ENCODE measurements around the gene ELAPOR1. TPM values are rescaled to one million over a fixed set of nuclear protein-coding genes. Genes with fewer than 3 reads are reported as not detected.

ELAPOR1 gene
- total and polyA plus RNA-seq, 9 of the 15 experiments (the other 6 are each of a cell fraction or from before 2014, with no cell fraction given) = 0.07 to 1.2 (median 0.18) TPM

- TF ChIP-seq ZNF696 (CRISPR knock-in tag; conservative IDR thresholded peaks at IDR 0.05) (no peak), CBX1 (IDR thresholded peaks at IDR 0.05; ENCODE audit: low read depth) (peak; percentile 99), RBFOX2 (IDR thresholded peaks at IDR 0.05; ENCODE audit: low read depth, low read length) (peak; percentile 99), TCFL5 (CRISPR knock-in tag; conservative IDR thresholded peaks at IDR 0.05) (no peak; the same call in 1 of the 2 replicates), PYGO2 (tag; IDR thresholded peaks at IDR 0.05) (no peak), SREBF2 (CRISPR knock-in tag; IDR thresholded peaks at IDR 0.05) (no peak), CHD1 (IDR thresholded peaks at IDR 0.05; ENCODE audit: low read length) (peak; percentile 99), CBX3 (IDR thresholded peaks at IDR 0.05; ENCODE audit: borderline replicate concordance in 1 of 2, low read length in 2 of 2) (peak in 1 of 2 experiments; percentile 92; a peak in 2 of 3 replicates), HNRNPH1 (optimal IDR thresholded peaks at IDR 0.05; ENCODE audit: low read depth, low read length) (peak; percentile 93), ZNF444 (CRISPR knock-in tag; IDR thresholded peaks at IDR 0.05) (peak; percentile 45; the same call in 1 of the 2 replicates), AFF1 (IDR thresholded peaks at IDR 0.05; ENCODE audit: low read depth in 1 of 2, partially characterized antibody in 2 of 2) (peak; percentile 88 to 92), RHOXF2B (CRISPR knock-in tag; conservative IDR thresholded peaks at IDR 0.05) (peak; percentile 94), GATAD2A (IDR thresholded peaks at IDR 0.05) (peak; percentile 84; the same call in 1 of the 2 replicates), ATF7 (IDR thresholded peaks at IDR 0.05) (peak; percentile 86), ZNF282 (CRISPR knock-in tag; IDR thresholded peaks at IDR 0.05) (peak; percentile 74; the same call in 1 of the 2 replicates), SRSF1 (IDR thresholded peaks at IDR 0.05; ENCODE audit: low read depth, low read length) (0 out of 2 replicates have a peak, but pooled peaks have one; percentile 80), NEUROD1 (IDR thresholded peaks at IDR 0.05; ENCODE audit: borderline replicate concordance, low read depth, low read length, partially characterized antibody) (peak; percentile 84), C11orf30 (IDR thresholded peaks at IDR 0.05; ENCODE audit: low read depth) (peak; percentile 72; the same call in 1 of the 2 replicates), HSF4 (CRISPR knock-in tag; IDR thresholded peaks at IDR 0.05; ENCODE audit: borderline replicate concordance) (no peak), TOE1 (IDR thresholded peaks at IDR 0.05; ENCODE audit: borderline replicate concordance) (peak; percentile 83), TOE1 (CRISPR knock-in tag; IDR thresholded peaks at IDR 0.05; ENCODE audit: borderline replicate concordance, low read depth) (peak; percentile 69; the same call in 1 of the 2 replicates), CEBPG (CRISPR knock-in tag; IDR thresholded peaks at IDR 0.05) (0 out of 2 replicates have a peak, but pooled peaks have one; percentile 30), CEBPG (tag; conservative IDR thresholded peaks at IDR 0.05 in 1 of 2, IDR thresholded peaks at IDR 0.05 in 1 of 2) (no peak), ZBTB1 (CRISPR knock-in tag; IDR thresholded peaks at IDR 0.05; ENCODE audit: borderline replicate concordance, low read depth) (peak; percentile 92)
Observed at GRCh38 chr1:109099938-109100773, 13.8 kb upstream of the ELAPOR1 start (continued).

All from K562 (cell line).